ENCODE data around the gene HBEGF.

DNA sequence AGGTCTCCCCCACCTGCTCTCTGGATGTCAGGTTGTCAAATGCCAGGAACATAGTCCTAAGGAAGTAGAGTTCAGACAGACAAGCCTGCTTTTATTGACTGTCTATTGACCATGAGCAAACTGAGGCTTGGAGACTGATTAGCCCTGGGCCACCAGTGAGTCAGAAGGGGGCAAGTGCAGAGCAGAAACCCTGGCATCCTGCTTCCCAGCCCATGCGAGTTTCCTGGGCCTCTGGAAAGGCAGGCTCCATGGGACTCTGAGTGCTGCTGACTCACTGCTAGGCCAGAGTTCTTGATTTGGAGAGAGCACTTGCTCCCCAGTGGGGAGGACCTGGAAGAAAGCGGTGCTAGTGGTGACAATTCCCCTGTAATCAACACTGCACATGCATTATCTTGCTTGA lies 2.8 kb upstream of the HBEGF start:
- TF ChIP-seq, protein P1, sequence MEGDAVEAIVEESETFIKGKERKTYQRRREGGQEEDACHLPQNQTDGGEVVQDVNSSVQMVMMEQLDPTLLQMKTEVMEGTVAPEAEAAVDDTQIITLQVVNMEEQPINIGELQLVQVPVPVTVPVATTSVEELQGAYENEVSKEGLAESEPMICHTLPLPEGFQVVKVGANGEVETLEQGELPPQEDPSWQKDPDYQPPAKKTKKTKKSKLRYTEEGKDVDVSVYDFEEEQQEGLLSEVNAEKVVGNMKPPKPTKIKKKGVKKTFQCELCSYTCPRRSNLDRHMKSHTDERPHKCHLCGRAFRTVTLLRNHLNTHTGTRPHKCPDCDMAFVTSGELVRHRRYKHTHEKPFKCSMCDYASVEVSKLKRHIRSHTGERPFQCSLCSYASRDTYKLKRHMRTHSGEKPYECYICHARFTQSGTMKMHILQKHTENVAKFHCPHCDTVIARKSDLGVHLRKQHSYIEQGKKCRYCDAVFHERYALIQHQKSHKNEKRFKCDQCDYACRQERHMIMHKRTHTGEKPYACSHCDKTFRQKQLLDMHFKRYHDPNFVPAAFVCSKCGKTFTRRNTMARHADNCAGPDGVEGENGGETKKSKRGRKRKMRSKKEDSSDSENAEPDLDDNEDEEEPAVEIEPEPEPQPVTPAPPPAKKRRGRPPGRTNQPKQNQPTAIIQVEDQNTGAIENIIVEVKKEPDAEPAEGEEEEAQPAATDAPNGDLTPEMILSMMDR (conservative IDR thresholded peaks at IDR 0.05 in 1 of 2, IDR thresholded peaks at IDR 0.05 in 1 of 2; ENCODE audit: low read depth in 1 of 2, low read length in 2 of 2) = no peak
- no peak for TF ChIP-seq EZH2 (IDR thresholded peaks at IDR 0.05; ENCODE audit: low read length, missing control alignments)
